Skin epidermis (tissue), 12 donors: ENCODE data around the gene KRT12.

ENCODE experiments used
- H3K27ac ChIP-seq, 21 experiments: fragments of 200-600 bp; sonication (generic) in 11 of 21; one replicate each; pipeline ENCODE4 v1.5.0; 2020; ENCODE audit warnings: mild to moderate bottlenecking in 3 of 21, inconsistent platforms in 2 of 21, moderate library complexity in 2 of 21
- H3K4me3 ChIP-seq, 7 experiments: fragments of 200-600 bp; sonication (generic) in 2 of 7; one replicate each; pipeline ENCODE4 v1.5.0; 2020; ENCODE audit warnings: inconsistent platforms in 2 of 7, mild to moderate bottlenecking in 2 of 7, moderate library complexity in 1 of 7

KRT12 gene

DNA sequence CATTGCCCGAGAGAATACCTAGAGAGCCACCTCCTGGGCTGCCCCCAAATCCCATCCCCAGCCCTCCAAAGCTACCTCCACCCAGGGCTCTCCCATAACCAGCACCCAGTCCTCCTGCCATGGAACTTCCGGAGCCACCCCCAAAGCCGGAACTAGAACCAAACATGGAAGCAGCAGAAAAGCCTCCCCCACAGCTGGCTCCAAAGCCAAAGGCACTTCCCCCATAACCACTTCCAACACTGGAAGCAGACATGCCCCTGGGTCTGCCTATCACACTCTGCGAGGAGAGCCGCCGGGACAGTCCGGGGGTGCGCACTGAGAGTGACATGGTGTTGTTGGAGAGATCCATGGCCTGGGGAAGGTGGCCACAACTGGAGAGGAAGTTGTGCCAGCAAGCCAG, at the start of gene KRT12:
Gene KRT12 (minus strand): TSS at position 386 of the 400 bp plus-strand sequence. CDS start 37 bp downstream, at position 349.
- Histone ChIP-seq H3K4me3 (no peak within 1 kb of the TSS), H3K27ac (no peak within 1 kb of the TSS)

GRCh38 chr17:40916366-40916765, 49.3 kb upstream of the KRT12 start:
- no peak overlapping the region for H3K4me3 ChIP-seq
- peak overlapping the region in 6 of 21 experiments; percentile 28 to 64 (median 40) for H3K27ac ChIP-seq

DNA sequence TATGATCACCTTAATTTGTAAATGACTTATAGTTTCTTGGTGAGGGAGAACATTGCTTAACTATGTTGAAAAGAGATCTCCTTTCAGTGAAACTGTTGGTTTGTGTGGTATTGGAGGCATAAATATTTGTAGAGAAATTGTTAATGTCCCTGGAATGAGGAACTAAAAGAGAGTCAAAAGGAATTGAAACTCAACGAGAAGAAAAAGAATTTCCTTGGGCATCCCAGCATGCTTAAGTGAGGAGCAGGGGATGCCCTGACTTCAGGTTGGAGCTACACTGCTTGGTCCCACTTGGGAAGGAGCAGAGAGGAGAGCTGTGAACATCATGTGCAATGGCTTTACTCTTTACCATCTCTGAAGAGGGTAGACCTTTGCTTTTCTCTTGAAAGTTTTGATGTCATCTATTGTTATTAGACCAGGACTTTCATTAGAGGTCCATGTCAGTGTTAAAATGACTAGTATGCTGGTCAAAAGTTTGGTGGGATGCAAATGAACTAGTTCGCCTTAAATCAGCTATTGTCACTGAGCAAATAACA, 48.8 kb upstream of the KRT12 start:
- H3K4me3 ChIP-seq, result no peak overlapping the region
- H3K27ac ChIP-seq, result peak overlapping the region in 8 of 21 experiments; percentile 28 to 64 (median 42)

DNA sequence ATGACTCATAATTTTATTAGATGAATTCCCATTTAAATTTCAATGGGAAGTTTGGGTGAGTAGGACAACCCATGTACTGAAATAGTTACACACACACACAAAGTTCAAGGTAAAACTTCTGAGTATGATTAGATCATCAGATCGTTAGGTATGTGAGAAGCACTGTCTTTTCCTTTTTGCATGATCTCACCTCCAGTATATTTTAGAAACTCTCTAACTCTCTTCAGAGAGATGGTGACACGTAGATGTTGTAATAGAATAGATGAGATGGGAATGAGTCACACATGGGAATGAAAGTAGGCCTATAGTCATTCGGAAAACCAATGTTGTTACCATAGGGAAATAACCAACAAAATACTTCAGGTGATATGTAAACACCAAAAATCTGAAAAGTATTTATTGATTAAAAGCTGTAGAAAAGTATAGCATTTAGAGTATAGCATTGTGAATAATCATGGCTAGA, 48.2 kb upstream of the KRT12 start:
- no peak overlapping the region for H3K4me3 ChIP-seq
- peak overlapping the region in 6 of 21 experiments; percentile 29 to 64 (median 42) for H3K27ac ChIP-seq

DNA sequence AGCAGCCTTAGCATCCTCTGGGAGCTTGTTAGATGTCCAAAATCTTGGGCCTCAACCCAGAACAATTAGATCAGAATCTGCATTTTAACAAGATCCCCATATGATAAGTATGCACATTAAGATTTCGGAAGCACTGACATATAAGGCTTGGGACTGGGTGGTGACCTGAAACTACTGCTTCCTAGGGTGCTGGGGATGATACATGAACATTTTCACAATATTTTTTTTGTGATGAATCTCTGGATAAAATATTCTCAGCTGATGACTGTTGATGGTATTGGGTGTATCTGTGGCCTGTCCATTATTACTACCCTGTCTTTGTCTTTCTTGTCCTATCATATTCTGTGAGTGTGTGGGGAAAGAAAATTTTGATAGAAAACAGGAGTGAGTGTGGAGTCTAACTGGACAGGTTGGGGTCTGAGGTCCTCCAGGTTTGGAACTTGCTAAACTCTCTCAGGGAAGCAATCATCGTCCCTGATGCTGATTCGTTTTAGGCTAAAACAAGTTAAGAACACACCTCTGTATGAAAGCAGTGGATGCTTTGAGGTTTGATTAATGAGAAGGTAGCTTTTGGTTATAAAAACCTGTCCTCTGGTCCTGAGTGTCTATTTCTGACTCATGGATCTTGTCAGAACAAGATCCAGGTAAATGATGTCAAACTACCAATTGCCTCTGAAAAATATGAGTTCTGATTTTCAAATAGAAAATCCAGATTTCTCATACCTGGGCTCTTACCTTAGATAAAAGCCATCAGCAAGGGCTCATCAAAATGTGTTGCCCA, 47.2 kb upstream of the KRT12 start:
- no peak overlapping the region for H3K4me3 ChIP-seq
- H3K27ac ChIP-seq, result peak overlapping the region in 5 of 21 experiments; percentile 8 to 36 (median 13)

DNA sequence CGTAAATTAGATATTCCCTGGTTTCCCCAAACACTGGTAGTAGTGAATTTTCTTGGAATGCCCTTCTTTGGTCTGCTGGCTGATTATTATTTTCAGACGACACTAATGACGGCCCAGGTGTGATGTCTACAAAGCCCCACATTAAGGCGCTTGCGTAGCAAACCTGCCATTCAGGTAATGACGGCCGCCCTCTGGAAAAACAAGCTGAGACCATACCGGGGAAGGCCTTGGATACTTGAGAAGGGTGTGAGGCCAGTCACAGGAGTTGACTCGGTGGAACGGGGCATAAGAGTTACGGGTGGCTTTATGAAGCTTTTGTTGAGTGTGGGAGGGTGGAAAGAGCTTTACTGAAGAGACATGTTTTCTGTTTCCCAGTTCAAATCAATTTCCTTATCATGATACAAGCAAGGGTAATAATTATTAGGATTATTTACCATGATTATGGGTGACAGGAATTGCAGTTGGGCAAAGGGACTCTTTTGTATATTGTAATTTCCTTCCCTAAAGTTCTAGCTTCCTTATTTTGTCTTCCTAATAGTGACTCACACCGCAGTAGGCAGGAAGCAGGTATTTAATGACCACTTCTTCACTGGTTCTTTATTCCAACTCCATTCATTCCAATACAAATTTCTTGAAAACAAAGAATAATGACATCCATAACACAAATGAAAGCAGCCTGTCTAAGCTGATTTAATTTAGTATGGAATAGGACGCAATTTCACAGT, 45.6 kb upstream of the KRT12 start:
- H3K27ac ChIP-seq, result peak overlapping the region in 2 of 21 experiments; percentile 8 to 41
- no peak overlapping the region for H3K4me3 ChIP-seq

DNA sequence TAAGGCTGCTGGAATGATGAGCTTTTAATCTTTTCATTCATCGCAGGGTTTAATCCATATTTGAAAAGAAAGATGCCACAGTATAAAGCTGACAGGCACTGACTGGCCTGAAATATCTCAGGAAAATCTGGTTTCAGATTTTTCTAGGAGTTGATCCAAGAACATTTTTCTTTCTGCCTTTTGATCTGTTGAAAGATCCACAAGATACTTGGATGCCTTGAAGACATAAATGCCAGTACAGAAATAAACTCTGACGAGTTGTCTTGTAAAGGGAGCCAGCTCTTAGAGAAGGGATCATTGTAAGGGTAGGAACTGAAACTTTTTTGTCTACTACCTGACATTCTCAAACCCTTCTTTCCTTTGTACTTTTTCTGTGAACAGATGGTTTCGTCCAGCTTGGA, 43.4 kb upstream of the KRT12 start:
- H3K4me3 ChIP-seq, result no peak overlapping the region
- peak overlapping the region in 20 of 21 experiments; percentile 35 to 82 (median 68) for H3K27ac ChIP-seq

GRCh38 chr17:40909755-40910154, 42.7 kb upstream of the KRT12 start:
- no peak overlapping the region for H3K4me3 ChIP-seq
- H3K27ac ChIP-seq, result peak overlapping the region in 19 of 21 experiments; percentile 32 to 82 (median 59)

DNA sequence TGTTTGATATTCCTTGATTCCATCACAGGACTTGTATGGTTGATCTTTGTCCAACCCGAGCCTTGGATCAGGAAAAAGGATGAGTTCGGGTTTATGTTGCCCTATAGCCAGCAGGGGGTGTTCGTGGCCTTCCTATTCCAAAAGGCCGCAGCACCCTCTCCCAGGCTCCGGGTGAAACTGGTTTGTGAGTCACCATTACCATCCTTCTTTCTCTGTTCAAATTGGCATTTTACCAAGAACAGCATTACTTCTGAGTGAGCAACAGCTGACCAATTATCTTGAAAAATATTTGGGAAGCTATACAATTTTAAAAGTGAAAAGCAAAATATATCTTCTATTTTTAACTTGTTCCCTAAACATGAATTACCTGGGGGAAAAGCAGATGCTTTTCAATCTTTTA, 42.3 kb upstream of the KRT12 start:
- peak overlapping the region in 17 of 21 experiments; percentile 32 to 82 (median 59) for H3K27ac ChIP-seq
- H3K4me3 ChIP-seq, result no peak overlapping the region

GRCh38 chr17:40906613-40907012, 39.6 kb upstream of the KRT12 start:
- H3K27ac ChIP-seq, result no peak overlapping the region
- no peak overlapping the region for H3K4me3 ChIP-seq

- no peak overlapping the region for H3K4me3 ChIP-seq
- no peak overlapping the region for H3K27ac ChIP-seq
Observed at GRCh38 chr17:40905370-40905769, 38.3 kb upstream of the KRT12 start.

GRCh38 chr17:40903129-40903847, 36.3 kb upstream of the KRT12 start:
- H3K27ac ChIP-seq, result peak overlapping the region in 1 of 21 experiments; percentile 4
- H3K4me3 ChIP-seq, result no peak overlapping the region

GRCh38 chr17:40902498-40902897, 35.5 kb upstream of the KRT12 start:
- Histone ChIP-seq H3K4me3 (no peak overlapping the region), H3K27ac (peak overlapping the region in 5 of 21 experiments; percentile 4 to 44 (median 23))

DNA sequence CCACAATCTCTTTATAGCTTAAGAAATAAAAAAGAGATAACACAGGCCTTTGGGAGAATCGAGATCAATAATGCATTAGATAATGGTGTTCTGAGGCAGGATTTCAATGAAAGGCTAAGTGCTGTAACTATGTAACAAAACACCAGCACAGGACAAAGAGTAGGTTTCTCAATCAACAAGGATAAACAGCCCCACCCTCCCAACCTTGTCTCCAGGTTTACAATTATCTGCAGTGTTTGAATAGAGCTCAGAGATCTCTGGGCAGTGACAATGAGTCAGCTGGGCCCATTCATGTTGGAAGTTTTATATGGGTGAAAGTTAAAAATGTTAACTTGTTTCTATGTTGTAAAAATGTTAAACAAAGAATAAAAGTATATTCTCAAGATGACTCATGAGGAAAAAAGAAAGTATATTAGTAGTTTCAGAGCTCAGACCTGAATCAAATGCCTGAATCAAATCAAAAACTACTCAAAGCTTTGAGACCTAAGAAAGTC, 35.0 kb upstream of the KRT12 start:
- H3K27ac ChIP-seq, result peak overlapping the region in 4 of 21 experiments; percentile 22 to 44 (median 30)

DNA sequence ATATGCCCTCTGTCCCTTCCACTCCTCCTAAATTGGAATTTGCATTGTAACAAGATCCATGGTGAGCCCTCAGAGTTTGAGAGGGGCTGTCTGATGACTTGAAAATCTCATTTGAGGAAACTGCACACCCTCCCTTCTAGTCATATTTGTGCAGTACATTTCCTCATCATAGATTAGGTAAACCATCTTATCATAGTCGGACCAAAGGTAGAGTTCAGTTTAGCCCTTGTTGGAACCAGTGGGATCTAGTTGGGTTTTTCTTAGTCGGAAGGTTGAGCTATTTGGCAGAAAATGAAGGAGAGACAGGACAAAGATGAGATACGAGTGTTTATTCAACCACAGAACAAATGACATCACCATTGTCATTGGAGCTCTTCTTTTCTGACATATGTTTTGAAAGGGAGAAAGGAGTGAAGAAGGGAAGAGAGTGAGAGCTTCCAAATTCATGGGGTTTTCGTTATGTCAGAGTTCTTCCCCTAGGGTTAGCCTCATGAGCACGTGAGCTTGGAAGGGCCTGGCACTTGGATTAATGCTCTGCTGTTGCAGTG, 33.9 kb upstream of the KRT12 start:
- no peak overlapping the region for H3K4me3 ChIP-seq
- no peak overlapping the region for H3K27ac ChIP-seq

More for the DNA sequence above, 35.0 kb upstream of the KRT12 start:
- H3K4me3 ChIP-seq, result no peak overlapping the region

GRCh38 chr17:40896916-40897455, 30.0 kb upstream of the KRT12 start:
- H3K27ac ChIP-seq, result no peak overlapping the region

GRCh38 chr17:40895106-40895730, 28.2 kb upstream of the KRT12 start:
- Histone ChIP-seq H3K4me3 (no peak overlapping the region), H3K27ac (peak overlapping the region in 1 of 21 experiments; percentile 39)

More at GRCh38 chr17:40896916-40897455, 30.0 kb upstream of the KRT12 start:
- no peak overlapping the region for H3K4me3 ChIP-seq

- Histone ChIP-seq H3K27ac (no peak overlapping the region), H3K4me3 (no peak overlapping the region)
Observed at GRCh38 chr17:40888196-40888720, 21.2 kb upstream of the KRT12 start.
